Stimulated activated CD4-positive, alpha-beta T cell treated with anti-CD3 and anti-CD28 coated beads, Interleukin-2, amount 100 ng/mL, for 4 hours (primary cell): ENCODE results near the gene NHERF2.
A peak's percentile ranks its signal among the peaks of the same experiment; 100 is the strongest.

Source experiments
- DNase-seq: peaks from one replicate; pipeline ENCODE4 v3.0.0-alpha.2; 2020; ENCODE audit warnings: low read depth

NHERF2 gene

DNA sequence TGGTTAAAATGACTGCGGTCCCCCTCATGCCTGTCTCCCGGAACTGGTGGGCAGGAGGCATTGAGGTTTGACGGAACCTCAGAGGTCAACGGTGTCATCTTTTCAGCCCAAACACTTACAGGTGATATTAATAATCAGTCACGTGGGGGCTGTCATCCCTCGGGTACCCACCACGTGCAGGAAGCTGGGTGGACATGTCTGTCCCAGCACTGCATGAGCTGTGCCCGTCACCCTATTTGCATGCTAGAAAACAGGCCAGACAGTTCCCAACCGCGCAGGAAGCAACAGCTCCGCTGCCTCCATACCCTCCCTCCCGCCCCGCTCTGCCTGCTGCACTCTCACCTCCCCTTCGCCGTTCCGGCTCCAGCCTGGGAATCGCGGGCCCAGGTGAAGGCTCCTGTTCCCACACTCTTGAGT lies 35.6 kb upstream of the NHERF2 start:
- no peak for DNase-seq

DNA sequence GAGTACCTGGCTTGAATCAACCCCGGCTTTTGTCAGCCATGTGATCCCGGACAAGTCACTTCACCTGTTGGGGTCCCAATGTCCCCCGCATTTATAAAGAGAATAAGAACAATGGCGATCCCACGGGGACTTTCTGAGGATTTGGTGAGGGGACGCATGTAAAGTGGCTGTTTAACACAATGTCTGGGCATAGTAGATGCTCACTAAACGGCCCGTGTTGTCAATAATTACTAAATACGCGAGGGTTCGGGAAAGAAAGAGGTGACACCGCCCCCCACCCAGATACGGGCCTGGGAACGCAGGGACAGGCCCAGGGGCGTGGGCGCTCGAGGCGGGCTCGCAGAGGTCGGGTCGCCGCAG lies 35.1 kb upstream of the NHERF2 start:
- DNase-seq = no peak

DNA sequence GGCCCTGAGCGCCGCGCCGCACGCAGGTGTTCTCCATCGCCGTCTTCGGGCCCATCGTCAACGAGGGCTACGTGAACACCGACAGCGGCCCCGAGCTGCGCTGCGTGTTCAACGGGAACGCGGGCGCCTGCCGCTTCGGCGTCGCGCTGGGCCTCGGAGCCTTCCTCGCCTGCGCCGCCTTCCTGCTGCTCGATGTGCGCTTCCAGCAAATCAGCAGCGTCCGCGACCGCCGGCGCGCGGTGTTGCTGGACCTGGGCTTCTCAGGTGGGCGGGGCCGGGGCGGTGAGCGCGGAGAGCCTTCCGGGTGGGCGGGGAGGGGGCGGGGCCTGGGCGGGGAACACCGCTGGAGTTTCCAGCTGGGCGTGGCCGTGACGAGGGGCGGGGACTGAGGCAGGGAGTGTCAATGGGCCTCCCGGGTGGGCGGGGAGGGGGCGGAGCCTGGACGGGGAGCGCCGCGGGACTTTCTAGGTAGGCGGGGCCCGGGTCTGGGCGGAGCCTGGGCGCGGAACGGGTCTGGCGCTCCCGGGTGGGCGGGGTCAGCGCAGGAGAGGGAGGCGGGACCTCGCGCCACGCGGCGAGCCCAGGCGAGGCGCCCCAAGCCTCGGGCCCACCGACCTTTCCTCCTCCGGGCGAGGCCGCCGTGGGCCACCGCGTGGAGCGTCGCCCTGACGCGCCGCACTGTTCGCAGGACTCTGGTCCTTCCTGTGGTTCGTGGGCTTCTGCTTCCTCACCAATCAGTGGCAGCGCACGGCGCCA lies 34.6 kb upstream of the NHERF2 start:
- peak; percentile 99 for DNase-seq

DNA sequence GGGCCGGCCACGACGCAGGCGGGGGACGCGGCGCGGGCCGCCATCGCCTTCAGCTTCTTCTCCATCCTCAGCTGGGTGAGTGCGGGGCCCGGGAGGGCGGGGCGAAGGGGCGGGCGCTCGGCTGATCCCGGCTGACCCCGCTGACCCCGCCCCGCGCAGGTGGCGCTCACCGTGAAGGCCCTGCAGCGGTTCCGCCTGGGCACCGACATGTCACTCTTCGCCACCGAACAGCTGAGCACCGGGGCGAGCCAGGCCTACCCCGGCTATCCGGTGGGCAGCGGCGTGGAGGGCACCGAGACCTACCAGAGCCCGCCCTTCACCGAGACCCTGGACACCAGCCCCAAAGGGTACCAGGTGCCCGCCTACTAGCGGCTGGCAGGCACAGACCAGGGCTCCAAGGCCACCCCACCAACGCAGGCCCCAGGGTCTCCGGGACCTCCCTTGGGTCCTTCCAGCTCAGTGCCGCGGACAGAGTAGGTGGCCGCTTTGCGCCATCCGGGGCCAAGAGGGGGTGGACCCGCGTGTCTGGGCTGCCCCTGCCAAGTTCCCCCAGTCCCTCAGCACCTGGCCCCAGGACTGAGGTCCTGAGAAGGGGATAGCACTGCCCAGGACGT lies 33.9 kb upstream of the NHERF2 start:
- DNase-seq = no peak

DNA sequence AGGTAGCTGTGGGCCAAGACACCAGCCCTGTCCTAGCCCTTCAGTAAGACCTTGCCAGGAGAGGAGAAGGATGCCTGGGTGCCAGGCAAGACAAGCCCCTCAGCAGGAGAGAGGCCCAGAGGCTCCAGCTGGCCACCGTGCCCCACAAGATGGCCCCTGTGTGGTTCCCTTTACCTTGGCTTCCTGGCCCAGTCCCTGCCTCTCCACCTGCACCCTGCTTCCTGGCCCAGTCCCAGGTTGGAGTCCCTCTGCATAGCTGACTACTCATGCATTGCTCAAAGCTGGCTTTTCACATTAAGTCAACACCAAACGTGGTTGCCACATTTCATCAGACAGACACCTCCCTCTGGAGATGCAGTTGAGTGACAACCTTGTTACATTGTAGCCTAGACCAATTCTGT lies 33.0 kb upstream of the NHERF2 start:
- DNase-seq = no peak

DNA sequence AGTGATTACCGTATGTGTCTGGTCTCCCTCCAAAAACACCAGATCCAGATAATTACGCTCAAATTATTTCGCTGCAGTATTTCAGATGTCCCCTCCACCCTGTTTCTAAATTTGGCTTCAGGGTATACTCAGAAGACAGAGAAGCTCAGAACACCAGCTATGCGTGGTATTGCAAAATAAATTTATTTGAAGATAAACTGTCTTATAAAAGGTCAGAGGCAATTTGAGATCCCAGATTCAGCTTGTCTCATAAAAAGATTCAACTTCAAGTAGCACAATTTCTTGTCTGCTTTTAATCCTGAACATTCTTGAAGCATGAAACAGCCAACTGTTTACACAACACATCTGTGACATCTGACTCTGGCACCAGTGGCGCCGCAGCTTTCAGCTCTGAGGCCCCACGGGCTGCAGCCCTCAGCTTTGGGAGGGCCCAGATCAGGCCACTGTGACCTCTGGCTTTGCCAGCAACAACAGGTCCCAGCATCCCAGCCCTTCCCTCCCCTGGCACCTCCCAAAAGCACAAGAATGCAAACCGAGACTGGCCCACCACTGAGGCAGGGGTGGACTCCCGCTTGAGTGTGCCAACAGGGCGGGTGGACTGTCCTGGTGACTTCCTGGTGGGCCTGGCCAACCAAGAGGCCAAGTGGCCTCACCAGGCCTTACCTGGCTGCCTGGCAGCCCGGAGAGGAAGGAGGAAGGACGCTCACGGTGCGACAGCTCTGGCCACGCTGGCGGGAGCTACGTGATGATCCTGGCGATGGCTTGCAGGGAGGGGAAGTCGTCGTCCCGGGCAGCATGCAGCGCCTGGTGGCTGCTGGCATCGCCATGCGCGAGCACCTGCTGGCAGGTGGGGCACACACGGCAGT lies 29.0 kb upstream of the NHERF2 start:
- DNase-seq = no peak

DNA sequence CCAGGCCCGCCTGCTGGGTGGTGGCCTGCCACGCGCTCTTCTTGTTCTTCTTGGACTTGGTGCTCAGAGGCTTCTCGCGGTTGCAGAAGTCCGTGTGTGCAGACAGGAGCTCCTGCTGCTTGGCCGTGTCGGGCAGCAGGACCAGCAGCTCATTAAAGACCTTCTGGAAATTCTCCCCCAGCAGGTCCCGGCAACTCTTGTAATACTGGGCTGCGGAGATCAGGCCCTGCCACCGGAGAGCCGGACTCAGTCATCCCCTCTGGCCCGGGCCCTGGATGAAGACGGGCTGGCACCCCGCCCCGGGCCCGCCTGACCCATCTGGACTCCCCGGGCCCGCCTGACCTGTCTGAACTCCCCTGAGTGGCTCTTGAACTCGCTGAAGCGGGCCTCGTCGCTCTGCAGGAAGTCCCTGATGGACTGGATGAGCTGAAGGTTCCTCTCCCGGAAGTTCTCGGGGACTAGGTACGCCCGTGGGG lies 28.3 kb upstream of the NHERF2 start:
- no peak for DNase-seq

DNA sequence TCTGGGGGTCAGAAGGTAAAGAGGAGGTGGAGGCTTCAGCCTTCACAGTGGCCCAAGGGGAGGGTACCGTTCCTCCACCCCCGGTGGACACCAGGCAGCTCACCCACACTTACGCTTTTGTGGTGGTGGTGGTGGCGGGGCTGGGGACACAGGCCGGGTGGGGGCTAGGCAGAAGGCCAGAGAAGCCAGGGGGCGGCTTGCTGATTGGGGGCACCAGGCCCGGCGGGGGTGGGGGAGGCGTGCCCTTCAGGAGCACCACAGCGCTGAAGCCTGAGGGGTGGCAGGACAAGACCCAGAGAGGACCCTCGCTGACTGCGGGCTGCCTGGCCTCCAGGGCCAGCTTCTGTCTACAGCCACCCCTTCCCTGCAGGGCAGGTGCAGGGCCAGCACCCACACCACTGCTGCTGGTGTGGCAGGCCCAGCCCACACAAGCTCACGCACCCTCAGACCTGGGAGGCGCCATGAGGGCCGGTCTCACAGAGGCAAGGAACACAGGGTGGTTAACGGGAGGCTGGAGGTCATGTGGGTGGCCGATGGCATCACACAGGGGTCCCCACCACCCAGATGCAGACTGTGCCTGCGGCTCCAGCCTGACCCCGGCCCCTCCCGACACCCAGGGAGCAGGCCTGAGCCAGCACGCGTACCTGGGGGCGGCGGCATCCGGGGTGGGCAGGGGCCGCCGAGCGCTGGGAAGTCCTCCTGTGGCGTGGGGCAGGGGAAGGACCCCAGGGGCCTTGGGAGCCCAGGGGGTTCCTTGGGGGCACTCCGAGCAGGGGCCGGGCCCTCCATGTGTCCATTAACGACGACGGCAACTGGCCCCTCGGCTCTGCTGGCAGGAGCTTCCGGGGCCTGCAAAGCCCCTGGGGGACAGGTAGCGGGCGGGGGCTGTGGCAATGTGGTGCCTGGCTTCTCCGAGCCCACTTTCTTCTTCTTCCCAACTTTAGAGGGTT lies 27.6 kb upstream of the NHERF2 start:
- DNase-seq = no peak

DNA sequence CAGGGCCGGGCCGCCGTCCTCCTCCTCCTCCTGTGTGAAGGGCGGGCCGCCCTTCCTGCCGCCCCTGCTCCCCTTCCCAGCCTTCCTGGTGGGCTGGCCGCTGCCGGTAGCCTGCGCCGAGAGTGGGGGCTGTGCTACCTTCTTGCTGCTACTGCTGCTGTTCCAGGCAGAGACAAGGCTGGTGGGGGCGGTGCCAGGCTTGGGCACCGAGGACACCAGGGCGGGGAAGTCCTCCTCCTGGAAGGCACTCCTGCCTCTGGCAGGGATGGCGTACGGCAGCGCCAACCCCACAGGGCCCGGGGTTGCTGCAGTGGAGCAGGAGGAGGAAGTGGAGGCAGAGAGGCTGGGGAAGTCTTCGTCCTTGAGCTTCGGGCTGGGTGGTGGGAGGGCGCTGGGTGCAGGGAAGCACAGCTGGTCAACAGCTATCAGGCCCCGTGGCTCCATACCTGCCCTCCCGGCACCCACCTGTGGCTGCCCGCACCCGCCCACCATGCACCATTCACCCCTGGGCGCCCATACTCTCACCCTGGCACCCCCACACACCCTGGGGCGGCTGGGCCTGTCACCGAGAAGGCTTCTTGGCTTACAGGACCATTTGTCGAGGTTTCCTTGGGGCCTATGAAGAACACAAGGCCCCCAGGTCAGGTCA lies 26.7 kb upstream of the NHERF2 start:
- DNase-seq = no peak

DNA sequence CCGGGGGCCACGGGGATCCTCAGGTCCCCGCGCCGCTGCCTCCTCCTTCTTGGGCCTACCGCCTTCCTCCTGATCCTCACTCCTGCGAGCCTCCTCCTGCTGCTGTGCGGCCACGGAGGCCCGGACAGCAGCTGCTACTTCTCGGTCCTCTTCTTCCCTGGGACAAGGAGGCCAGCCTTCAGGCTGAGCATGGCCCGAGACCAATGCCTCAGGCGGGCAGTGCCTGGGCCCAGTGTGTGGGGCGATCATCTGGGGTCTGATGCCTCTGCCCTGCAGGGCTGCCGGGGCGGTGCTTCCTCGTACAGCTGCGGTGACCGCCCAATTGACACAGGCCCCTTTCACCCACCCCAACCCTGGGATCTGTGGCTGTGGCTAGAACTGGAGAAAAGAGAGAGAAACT lies 25.7 kb upstream of the NHERF2 start:
- DNase-seq = no peak

DNA sequence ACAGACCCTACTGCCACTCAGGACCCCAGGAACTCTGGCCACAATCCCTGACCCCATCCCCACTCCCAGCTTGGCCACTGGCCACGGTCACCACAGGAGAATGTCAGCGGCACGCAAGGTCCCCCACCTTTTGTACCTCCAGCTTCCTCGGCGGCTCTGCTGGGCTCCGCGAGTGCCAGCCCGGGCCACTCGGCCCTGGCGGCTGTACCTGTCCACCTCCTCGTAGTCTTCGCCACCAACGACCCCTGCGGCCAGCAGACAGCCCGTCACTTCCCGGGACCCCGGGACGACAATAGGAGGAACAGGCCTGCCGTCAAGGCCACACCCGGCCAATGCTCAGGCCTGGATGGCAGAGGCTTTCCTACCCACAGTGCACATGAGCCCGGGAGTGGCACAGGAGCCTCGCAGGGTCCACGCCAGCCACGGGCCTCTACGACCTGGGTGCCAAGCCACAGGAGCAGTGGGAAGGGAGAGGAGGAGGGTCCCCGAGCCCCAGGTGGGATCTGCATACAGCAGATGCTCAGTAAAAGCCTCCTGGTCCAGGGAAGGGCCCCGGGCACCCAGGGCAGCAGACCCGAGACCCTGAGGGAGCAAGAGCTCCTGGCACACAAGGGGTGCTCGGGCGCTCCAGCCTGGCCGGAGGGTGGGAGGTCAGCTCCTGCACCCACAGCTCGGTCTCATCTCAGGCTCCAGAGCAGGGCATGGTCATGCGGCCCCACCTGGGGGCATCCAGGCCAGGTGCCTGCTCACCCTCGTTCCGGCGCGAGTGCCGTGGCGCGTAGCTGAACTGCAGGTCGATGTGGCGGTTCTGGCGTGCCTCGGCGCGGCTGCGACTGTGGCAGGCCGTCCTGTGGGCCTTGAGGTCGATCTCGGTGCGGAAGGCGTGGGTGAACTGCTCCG lies 25.0 kb upstream of the NHERF2 start:
- no peak for DNase-seq

DNA sequence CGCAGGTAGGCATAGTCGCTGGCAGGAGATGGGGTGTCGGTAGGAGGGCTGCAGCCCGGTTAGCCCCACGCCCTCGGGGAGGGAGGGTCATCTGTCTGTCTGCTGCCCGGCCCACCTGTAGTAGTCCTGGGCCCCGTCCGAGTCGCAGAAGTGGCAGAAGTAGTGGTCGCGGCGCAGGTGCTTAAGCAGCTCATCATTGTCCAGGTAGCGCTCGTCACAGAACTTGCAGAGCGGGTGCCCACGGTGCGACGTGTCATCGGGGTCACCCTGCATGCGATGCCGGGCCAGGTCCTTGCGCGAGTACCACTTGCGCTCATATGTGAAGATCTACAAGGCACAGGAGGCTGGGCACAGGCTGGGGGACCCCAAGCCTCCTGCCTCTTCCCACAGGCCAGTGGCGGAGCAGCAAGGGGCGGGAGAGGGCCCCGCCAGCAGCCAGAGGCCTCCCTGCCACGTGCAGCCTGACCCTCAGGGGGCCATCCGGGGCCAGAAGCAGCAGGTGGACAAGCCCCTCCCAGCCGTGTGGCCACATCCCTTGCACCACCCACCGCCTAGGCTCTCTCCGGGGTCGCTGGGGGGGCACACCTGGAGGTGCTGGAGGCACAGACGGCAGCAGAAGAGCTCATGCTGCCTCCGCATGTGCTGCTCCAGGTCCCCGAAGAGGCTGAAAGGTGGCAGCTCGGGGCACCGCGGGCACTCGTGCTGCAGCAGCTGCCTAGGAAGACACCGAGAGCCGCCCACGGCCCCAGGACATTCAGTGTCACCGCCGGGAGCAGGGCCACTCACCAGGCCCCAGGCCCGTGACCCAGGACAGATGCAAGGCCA lies 24.1 kb upstream of the NHERF2 start:
- no peak for DNase-seq

DNA sequence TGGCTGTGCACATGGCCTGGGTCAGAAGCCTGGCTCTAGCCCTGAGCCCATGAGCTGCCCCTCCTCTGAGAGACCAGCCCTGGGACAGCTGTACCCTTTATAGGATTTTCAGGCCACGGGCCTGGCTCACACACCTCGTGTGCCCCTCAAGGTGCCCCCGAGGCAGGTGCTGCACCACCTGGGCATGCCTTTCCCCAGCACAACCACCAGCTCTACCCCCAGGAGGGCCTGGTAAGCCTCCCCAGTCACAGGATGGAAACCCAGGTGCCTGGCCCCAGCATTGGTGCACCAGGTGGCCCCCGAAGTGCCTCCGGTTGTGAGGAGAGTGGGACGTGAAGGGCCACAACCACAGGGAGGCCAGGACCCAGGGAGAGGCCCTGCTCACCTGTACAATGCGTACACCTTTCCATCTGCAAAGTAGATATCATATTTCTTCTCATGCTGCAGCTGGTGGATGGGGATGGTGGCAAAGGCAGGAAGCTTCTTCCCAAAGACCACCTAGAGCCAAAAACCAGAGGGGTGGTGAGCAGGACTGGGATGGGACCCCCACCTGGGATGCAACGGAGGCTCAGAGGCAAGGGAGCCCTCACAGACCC lies 23.4 kb upstream of the NHERF2 start:
- DNase-seq = no peak

DNA sequence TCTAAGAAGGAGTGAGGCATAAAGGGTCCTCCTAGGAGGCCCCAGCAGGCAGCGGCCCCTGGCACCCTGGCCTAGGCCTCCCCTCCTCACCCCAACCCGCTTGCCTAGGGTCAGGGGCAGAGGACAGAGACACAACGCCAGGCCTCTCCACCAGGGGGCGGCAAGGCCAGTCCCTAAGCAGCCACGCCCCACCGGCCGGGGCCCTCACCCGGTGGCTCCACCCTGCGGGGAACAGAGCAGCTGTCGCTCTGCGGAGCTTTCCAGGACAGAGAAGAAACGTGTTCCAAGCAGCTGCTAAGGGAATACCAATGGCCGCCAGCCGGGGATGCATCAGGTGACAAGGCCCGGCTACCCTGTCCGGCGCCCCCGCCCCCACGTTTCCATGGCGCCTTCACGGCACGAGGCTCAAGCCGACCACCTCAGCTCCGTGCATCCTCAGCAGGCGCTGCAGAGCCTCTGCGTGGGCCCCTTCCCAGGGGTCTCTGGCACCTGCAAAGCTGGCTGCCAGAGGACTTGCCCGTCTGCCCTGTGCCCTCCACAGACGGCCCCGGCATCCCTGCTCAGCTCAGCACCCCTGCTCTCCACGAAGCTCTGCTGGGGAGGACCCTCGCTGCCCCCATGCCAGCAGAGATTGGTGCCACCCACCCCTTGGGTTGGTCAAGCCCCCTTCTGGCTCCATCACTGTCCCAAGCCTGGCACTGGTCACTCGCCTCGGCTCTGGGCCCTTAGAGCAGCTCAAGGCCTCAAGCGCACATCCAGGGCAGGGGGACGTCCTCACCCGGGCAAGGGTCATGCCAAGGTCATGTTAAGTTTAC lies 22.7 kb upstream of the NHERF2 start:
- DNase-seq = peak; percentile 74

DNA sequence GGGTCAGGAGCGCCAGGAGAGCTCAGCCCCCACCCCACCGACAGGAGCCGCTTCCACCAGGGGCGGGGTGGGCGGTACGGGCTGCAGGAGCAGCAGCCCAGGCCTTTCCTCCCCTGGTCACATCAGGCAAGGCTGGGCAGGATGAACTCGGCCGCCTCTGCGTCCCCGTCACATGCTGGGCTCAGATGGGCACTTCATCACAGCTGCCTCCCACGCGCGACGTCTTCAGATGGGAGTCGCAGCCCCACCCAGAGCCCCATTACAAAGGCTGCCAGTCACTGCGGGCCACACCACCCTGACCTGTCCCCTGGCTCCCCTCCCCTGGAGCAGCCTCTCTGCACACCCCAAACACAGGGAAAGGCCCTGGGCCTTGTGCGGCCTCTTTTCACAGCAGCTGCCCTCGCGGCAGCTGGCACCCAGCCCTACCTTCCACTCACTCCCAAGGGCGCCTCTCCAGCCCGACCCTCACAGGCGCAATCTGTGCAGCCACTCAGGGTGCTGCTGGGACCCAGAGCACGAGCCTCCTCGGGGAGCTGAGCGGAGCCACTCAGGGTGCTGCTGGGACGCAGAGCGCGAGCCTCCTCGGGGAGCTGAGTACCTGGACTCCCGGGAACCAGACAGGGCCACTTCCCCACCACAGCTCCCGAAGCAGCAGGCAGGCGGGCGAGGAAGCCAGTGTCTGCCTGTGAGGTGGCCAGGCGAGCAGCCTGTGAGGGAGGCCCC lies 21.7 kb upstream of the NHERF2 start:
- DNase-seq = no peak

DNA sequence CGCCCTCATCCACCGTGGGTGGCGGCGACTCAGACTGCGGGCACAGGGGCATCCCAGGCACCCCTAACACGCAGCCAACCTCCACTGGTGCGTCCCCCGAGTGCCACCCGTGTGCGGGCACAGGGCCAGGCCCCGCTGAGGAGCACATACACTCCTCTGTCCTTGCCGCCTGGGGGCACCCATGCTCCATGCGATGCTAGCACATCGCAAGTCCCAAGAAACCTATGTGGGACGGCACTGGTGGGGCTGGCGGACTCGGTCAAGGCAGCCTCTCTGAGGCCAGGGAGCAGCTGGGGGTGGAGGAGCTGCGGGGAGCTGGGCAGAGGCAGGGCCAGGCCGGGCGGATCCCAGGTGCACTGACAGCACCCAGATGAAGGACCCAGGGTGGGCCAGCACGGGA lies 21.1 kb upstream of the NHERF2 start:
- no peak for DNase-seq

DNA sequence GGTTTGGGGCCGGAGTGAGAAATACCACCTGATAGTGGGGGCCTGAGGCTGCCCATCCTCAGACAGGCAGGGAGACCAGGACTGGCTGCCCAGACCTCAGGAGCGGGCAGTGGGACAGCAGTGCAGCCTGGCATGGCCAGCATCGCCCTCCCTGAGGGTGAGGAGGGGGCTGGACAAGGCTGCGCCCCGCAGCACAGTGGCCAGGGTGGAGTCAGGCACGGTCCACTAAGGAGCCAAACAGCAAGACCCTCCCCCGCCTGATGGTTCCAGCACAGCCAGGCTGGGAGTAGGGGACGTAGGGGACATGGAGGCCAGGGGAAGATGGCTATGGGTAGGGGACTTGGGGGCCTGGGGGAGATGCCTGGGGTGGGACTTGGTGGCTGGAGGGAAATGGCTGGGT lies 20.4 kb upstream of the NHERF2 start:
- no peak for DNase-seq
